Keratinocyte (primary cell): ENCODE data around the gene AMZ1. TPM values are rescaled to one million over a fixed set of nuclear protein-coding genes. Genes with fewer than 3 reads are reported as not detected.
"Not testable (repeated sequence)": the region's sequence is repeated elsewhere in the genome, so short reads cannot be mapped to it uniquely, and the experiment has no call there.

Source experiments
- DNase-seq: peaks from one replicate; pipeline ENCODE4 v3.0.0-alpha.2; 2011; ENCODE audit warnings: low read depth, missing footprints, low spot score
- FAIRE-seq: peaks from 2 replicates; lab custom pipeline; 2011; peaks lifted over from hg19 to GRCh38; lab: Jason Lieb, UNC
- H2AFZ ChIP-seq: 2 replicates; pipeline ENCODE4 v1.6.0; 2012; ENCODE audit warnings: low read length, control low read depth, inconsistent platforms; ENCODE audit not compliant: control insufficient read depth
- H3K27ac ChIP-seq: 2 replicates; pipeline ENCODE4 v1.5.1; 2011; ENCODE audit warnings: low read length; ENCODE audit not compliant: control insufficient read depth, insufficient read depth
- H3K27me3 ChIP-seq: 3 replicates; pipeline ENCODE4 v1.6.0; 2011; ENCODE audit warnings: low read length; ENCODE audit not compliant: control insufficient read depth, insufficient read depth; ENCODE audit errors: extremely low read depth
- H3K36me3 ChIP-seq, 2 experiments: 2 replicates in 1 of 2; 3 replicates in 1 of 2; pipeline ENCODE4 v1.5.1; 2011; ENCODE audit warnings: low read length in 2 of 2, mild to moderate bottlenecking in 1 of 2; ENCODE audit not compliant: control insufficient read depth in 2 of 2, insufficient read depth in 2 of 2; ENCODE audit errors: extremely low read depth in 1 of 2
- H3K4me1 ChIP-seq: 3 replicates; pipeline ENCODE4 v1.5.1; 2011; ENCODE audit warnings: low read length; ENCODE audit not compliant: control insufficient read depth, insufficient read depth; ENCODE audit errors: extremely low read depth
- H3K4me2 ChIP-seq: 3 replicates; pipeline ENCODE4 v1.6.0; 2011; ENCODE audit warnings: low read depth, low read length; ENCODE audit not compliant: control insufficient read depth, insufficient read depth; ENCODE audit errors: extremely low read depth
- H3K4me3 ChIP-seq, 3 experiments: fragments of 200-600 bp in 1 of 3; sonication (generic) in 1 of 3; 2 replicates in 2 of 3; 3 replicates in 1 of 3; pipeline ENCODE4 v1.5.1; 2011 to 2016; ENCODE audit warnings: low read length in 3 of 3, mild to moderate bottlenecking in 3 of 3, control low read depth in 2 of 3, inconsistent platforms in 1 of 3, low read depth in 1 of 3, mixed read lengths in 1 of 3, mixed run types in 1 of 3, moderate library complexity in 1 of 3; ENCODE audit not compliant: control insufficient read depth in 2 of 3, insufficient read depth in 2 of 3; ENCODE audit errors: extremely low read depth in 1 of 3
- H3K79me2 ChIP-seq: 2 replicates; pipeline ENCODE4 v1.6.0; 2012; ENCODE audit warnings: low read length; ENCODE audit not compliant: control insufficient read depth, insufficient read depth
- H3K9ac ChIP-seq: 3 replicates; pipeline ENCODE4 v1.6.0; 2011; ENCODE audit warnings: low read length; ENCODE audit not compliant: control insufficient read depth, insufficient read depth; ENCODE audit errors: extremely low read depth
- H3K9me1 ChIP-seq: 3 replicates; pipeline ENCODE4 v1.6.0; 2011; ENCODE audit warnings: low read length; ENCODE audit not compliant: control insufficient read depth, insufficient read depth; ENCODE audit errors: extremely low read depth
- H3K9me3 ChIP-seq: 2 replicates; pipeline ENCODE4 v1.5.1; 2012; ENCODE audit warnings: low read depth, low read length; ENCODE audit not compliant: control insufficient read depth
- H4K20me1 ChIP-seq: 3 replicates; pipeline ENCODE4 v1.6.0; 2011; ENCODE audit warnings: low read length; ENCODE audit not compliant: control insufficient read depth, insufficient read depth; ENCODE audit errors: extremely low read depth
- CTCF ChIP-seq, 3 experiments: IDR thresholded peaks in 1 of 3; conservative IDR thresholded peaks in 1 of 3; optimal IDR thresholded peaks in 1 of 3; 2 replicates in 2 of 3; 3 replicates in 1 of 3; pipeline versions ENCODE3 to v1.5.1; 2011; ENCODE audit warnings: low read length in 3 of 3, mild to moderate bottlenecking in 3 of 3, moderate library complexity in 2 of 3, control low read depth in 1 of 3, inconsistent platforms in 1 of 3; ENCODE audit not compliant: insufficient read depth in 2 of 3; ENCODE audit errors: extremely low read depth in 1 of 3
- EZH2 ChIP-seq: IDR thresholded peaks from one replicate; pipeline ENCODE4 v1.6.1; 2012; ENCODE audit warnings: inconsistent platforms, mild to moderate bottlenecking, low read length, moderate library complexity
- dilution Hi-C: fragments of 300-500 bp; cut with MboI; formaldehyde crosslinking; loops from one replicate; pipeline ENCODE4 v1.7.0; 2020; ENCODE audit warnings: low sequenced_read_pairs; ENCODE audit not compliant: extremely low pct_ligation_motif_present
- polyA plus RNA-seq, 5 experiments: library from polyadenylated mRNA; depleted of rRNA in 3 of 5; stranded (reverse) in 3 of 5; stranded (forward) in 1 of 5; unstranded in 1 of 5; fragments of >200 nt; gene quantifications; 1 replicate in 1 of 5; 2 replicates in 3 of 5; 3 replicates in 1 of 5; pipeline versions ENCODE4 v1.2.1 to v1.2.3, GENCODE V29; 2011 to 2012; ENCODE audit warnings: missing spikeins in 2 of 5, low read depth in 1 of 5, low replicate concordance in 1 of 5

Gene AMZ1
- polyA plus RNA-seq, 1 donor (not counting 4 experiments of a cell fraction or from before 2014, with no cell fraction given), result 0.04 TPM

- dilution Hi-C loops, FAIRE-seq, H3K36me3 ChIP-seq, H3K9ac ChIP-seq, H3K27me3 ChIP-seq, H3K4me1 ChIP-seq, H4K20me1 ChIP-seq, H3K27ac ChIP-seq, DNase-seq, H3K4me2 ChIP-seq, H2AFZ ChIP-seq, H3K4me3 ChIP-seq, H3K9me3 ChIP-seq, H3K9me1 ChIP-seq: not testable (repeated sequence)
- peaks cover 16% of the 10 kb centered on the region for H3K79me2 ChIP-seq
These were observed 60.7 kb downstream of the AMZ1 start for GRCh38 chr7:2748684-2749083.

GRCh38 chr7:2750004-2750407, 62.0 kb downstream of the AMZ1 start:
- H3K9me1 ChIP-seq, result no peaks in the 10 kb centered on the region
- H3K4me3 ChIP-seq, result no peak overlapping the region
- no peak for TF ChIP-seq CTCF (optimal IDR thresholded peaks at IDR 0.05 in 1 of 3, IDR thresholded peaks at IDR 0.05 in 1 of 3, conservative IDR thresholded peaks at IDR 0.05 in 1 of 3; ENCODE audit: extremely low read depth in 1 of 3, insufficient read depth in 2 of 3, low read length in 3 of 3)
- no peak for TF ChIP-seq EZH2
- no peaks in the 10 kb centered on the region for H4K20me1 ChIP-seq
- H3K79me2 ChIP-seq, result peaks cover 18% of the 10 kb centered on the region
- no peaks in the 10 kb centered on the region for H3K27me3 ChIP-seq
- FAIRE-seq (no peak), DNase-seq (no peak)
- no peaks in the 10 kb centered on the region for H3K9me3 ChIP-seq
- dilution Hi-C loops, result no loop called here
- peaks cover 0 to 2% of the 10 kb centered on the region in 2 experiments for H3K36me3 ChIP-seq
- H3K9ac ChIP-seq, result no peak overlapping the region
- H3K4me1 ChIP-seq, result no peaks in the 10 kb centered on the region
- no peak overlapping the region for H3K4me2 ChIP-seq
- H3K27ac ChIP-seq, result no peak overlapping the region
- no peak overlapping the region for H2AFZ ChIP-seq

- Histone ChIP-seq H3K4me1 (no peaks in the 10 kb centered on the region), H3K4me2 (no peak overlapping the region), H3K36me3 (peaks cover 0 to 3% of the 10 kb centered on the region in 2 experiments), H3K9ac (no peak overlapping the region), H3K4me3 (no peak overlapping the region), H3K9me3 (no peaks in the 10 kb centered on the region), H2AFZ (no peak overlapping the region), H3K27me3 (no peaks in the 10 kb centered on the region), H4K20me1 (no peaks in the 10 kb centered on the region), H3K27ac (no peak overlapping the region), H3K9me1 (no peaks in the 10 kb centered on the region), H3K79me2 (peaks cover 20% of the 10 kb centered on the region)
- no peak for DNase-seq
- dilution Hi-C loops, result no loop called here
- no peak for TF ChIP-seq CTCF (optimal IDR thresholded peaks at IDR 0.05 in 1 of 3, IDR thresholded peaks at IDR 0.05 in 1 of 3, conservative IDR thresholded peaks at IDR 0.05 in 1 of 3; ENCODE audit: extremely low read depth in 1 of 3, insufficient read depth in 2 of 3, low read length in 3 of 3)
- no peak for TF ChIP-seq EZH2
- no peak for FAIRE-seq
These were observed 63.1 kb downstream of the AMZ1 start for GRCh38 chr7:2751086-2751485.
